IPS DF 19.7 (cell line): Measurements from ENCODE around the gene SIRT6.
"Not testable (repeated sequence)": the region's sequence is repeated elsewhere in the genome, so short reads cannot be mapped to it uniquely, and the experiment has no call there.

ENCODE experiments used
- DNase-seq: peaks from one replicate; pipeline ENCODE4 v3.0.0-alpha.2; 2013; ENCODE audit warnings: low read depth, low spot score

The SIRT6 gene

DNA sequence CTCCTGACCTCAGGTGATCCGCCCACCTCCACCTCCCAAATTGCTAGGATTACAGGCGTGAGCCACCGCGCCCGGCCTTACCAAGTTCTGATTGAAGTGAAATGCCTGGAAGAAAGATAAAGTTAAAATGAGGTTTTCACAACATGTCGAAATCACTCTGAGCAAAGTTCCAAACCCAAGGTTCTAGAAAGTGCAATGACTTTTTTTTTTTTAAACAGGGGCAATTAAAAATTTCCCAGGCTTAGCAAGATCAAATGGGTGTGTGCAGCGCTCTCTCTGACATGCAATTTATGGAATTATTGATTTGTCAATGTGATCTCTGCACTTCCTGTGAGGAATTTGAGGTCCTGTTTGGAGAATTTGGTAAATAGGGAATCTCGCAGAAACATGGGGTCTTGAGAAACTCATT lies 45.7 kb downstream of the SIRT6 start:
- no peak for DNase-seq

DNA sequence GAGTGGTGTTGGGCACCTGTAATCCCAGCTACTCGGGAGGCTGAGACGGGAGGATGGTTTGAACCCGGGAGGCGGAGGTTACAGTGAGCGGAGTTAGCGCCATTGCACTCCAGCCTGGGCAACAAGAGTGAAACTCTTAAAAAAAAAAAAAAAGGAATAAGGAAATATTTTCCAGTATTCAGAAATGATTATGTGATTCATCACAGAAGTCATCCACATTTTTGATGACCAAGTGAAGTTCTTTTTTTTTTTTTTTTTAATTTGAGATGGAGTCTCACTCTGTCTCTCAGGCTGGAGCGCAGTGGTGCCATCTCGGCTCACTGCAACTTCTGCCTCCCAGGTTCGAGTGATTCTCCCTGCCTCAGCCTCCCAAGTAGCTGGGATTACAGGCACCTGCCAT lies 47.0 kb downstream of the SIRT6 start:
- not testable (repeated sequence) for DNase-seq

DNA sequence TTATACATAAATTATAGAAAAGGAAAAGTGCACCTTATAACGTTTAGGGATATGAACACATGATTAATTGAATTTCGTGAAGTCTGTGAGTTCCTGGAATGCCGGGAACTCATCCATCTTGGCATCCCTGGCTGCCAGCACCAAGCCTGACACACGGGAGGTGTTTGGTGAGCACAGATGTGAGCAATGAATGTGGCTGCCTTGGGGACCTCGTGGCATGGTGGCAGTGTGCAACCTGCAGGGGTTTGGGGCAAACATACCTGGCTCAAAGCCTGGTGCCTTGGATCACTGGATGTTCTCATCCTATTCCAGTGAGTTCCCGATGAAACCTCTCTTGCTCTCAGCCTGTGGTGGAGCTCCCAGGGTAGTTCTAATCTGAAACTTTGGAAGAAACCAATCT lies 48.0 kb downstream of the SIRT6 start:
- no peak for DNase-seq

DNA sequence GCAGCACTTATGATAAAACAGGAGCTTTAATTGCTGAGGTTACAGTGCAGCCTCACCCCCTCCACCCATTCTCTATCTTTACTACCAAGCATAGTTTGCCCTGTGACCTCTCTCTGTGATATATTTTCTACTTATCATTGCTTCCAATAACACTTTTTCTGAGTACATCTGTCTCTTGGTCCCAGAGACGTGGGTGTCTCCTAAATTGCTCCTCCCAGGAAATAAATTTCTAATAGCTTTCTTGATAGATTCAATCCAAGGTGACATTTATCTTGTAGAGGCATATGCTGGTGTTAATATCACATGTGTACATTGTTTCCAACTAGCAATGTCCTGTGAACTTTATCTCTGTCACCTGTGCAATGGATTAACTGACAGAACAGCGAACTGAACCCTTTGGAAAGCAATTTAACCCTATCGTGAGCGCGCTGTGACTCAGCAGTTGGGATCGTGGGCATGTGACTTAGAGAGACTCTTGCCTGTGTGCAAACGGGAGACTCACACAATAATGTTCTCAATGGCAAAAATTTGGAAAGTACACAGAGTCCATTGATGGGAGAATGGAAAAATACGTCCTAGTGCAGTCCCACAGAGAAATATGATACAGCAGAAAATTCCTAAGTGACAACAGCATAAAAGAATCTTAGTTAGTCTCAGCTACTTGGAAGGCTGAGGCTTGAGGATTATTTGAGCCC lies 51.5 kb downstream of the SIRT6 start:
- DNase-seq: no peak

DNA sequence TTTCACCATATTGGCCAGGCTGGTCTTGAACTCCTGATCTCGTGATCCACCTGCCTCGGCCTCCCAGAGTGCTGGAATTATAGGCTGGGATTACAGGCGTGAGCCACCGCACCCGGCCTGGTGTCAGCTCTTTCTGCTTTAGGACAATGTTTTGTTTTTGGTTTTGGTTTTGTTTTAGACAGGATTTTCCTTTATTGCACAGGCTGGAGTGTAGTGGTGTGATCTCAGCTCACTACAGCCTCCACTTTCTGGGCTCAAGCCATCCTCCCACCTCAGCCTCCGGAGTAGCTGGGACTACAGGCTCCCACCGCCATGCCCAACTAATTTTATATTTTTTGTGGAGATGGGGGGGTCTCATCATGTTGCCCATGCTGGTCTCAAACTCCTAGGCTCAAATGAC lies 53.3 kb downstream of the SIRT6 start:
- DNase-seq: not testable (repeated sequence)

DNA sequence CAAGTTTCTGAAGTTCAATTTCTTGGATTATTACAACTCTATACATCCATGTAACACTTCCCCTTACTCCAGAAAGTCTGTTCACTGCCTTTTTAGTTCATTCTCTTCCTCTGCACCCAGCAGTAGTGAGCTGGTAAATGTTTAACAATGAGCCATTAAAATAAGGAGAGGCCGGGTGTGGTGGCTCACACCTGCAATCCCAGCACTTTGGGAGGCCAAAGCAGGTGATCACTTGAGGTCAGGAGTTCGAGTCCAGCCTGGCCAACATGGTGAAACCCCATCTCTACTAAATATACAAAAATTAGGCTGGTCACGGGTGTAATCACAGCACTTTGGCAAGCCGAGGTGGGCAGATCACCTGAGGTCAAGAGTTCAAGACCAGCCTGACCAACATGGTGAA lies 55.0 kb downstream of the SIRT6 start:
- not testable (repeated sequence) for DNase-seq

DNA sequence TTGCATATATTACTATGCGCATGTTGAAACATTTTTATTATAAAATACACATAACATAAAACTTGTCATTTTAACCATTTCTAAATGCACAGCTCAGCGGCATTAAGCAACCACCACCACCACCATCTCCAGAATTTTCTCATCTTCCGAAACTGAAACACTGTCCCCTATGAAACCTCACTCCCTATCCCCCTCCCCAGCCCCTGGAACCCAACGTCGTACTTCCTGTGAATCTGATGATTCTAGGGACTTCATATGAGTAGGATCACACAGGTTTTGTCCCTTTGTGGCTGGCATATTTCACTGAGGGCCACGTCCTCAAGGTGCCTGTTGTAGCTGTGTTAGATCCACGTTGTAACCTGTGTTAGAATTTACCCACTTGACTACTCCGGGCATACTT lies 57.7 kb downstream of the SIRT6 start:
- no peak for DNase-seq
